ENCODE measurements around the gene SLC2A5.

- TF ChIP-seq CTCF (IDR thresholded peaks at IDR 0.05): no peak
- no peak for TF ChIP-seq POLR2A (IDR thresholded peaks at IDR 0.05)
These were observed 8.7 kb upstream of the SLC2A5 start for GRCh38 chr1:9078015-9078751.

All from Peyer's patch (tissue), 4 donors.